SU-DHL-6 (cell line): Measurements from ENCODE around the gene MORN5.

Experiments
- EZH2phosphoT487 ChIP-seq: fragments of 200-600 bp; sonication (generic), shearing (Covaris generic); conservative IDR thresholded peaks from 2 replicates; pipeline ENCODE4 v1.6.1; 2018; ENCODE audit warnings: mild to moderate bottlenecking, antibody characterized with exemption, low read length, moderate library complexity, mixed read lengths
- TF ChIP-seq, protein P1 (sequence below): fragments of 200-600 bp; sonication (generic); IDR thresholded peaks from one replicate; pipeline ENCODE4 v1.5.1; 2017; ENCODE audit warnings: antibody characterized with exemption, mild to moderate bottlenecking, low read length, moderate library complexity; ENCODE audit not compliant: insufficient read depth, poor library complexity, severe bottlenecking

DNA sequence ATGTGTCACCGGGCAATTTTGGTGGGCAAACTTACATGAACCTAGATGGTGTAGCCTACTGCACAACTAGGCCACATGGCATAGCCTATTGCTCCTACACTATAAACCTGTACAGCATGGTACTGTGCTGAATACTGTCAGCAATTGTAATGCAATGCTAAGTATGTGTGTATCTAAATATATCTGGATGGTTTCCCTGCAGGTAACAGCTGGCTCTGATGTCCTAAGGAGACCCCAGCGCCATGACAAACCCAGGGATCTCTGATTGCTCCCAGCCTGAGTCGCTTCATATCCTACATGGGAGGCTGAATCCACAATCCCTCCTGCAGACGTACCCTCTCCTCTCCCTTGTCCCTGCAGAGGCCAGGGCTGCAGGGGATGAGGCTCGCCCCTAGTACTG lies 40.0 kb upstream of the MORN5 start:
- TF ChIP-seq, protein P1, sequence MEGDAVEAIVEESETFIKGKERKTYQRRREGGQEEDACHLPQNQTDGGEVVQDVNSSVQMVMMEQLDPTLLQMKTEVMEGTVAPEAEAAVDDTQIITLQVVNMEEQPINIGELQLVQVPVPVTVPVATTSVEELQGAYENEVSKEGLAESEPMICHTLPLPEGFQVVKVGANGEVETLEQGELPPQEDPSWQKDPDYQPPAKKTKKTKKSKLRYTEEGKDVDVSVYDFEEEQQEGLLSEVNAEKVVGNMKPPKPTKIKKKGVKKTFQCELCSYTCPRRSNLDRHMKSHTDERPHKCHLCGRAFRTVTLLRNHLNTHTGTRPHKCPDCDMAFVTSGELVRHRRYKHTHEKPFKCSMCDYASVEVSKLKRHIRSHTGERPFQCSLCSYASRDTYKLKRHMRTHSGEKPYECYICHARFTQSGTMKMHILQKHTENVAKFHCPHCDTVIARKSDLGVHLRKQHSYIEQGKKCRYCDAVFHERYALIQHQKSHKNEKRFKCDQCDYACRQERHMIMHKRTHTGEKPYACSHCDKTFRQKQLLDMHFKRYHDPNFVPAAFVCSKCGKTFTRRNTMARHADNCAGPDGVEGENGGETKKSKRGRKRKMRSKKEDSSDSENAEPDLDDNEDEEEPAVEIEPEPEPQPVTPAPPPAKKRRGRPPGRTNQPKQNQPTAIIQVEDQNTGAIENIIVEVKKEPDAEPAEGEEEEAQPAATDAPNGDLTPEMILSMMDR = no peak
- no peak for TF ChIP-seq EZH2phosphoT487
